Kidney (tissue), 14 donors: Measurements from ENCODE around the gene CASTOR1. TPM values are rescaled to one million over a fixed set of nuclear protein-coding genes. Genes with fewer than 3 reads are reported as not detected.

Experiments used
- DNase-seq, 5 donors: peaks; one replicate each; pipeline ENCODE4 v3.0.0-alpha.2; 2013 to 2020
- FAIRE-seq: peaks from 2 replicates; lab custom pipeline; 2012; peaks lifted over from hg19 to GRCh38; lab: Jason Lieb, UNC
- H3K27ac ChIP-seq, 2 donors: one replicate each; pipeline ENCODE4 v1.7.0; 2013; ENCODE audit warnings: low read depth in 2 of 2, low read length in 2 of 2, inconsistent platforms in 1 of 2
- H3K27me3 ChIP-seq: one replicate; pipeline ENCODE4 v1.7.1; 2013; ENCODE audit warnings: low read length, inconsistent platforms; ENCODE audit not compliant: control insufficient read depth, insufficient read depth
- H3K36me3 ChIP-seq, 3 donors: one replicate each; pipeline versions ENCODE4 v1.7.0 to v1.7.1; 2013; ENCODE audit warnings: low read length in 3 of 3, control low read depth in 1 of 3, inconsistent platforms in 1 of 3; ENCODE audit not compliant: insufficient read depth in 3 of 3, control insufficient read depth in 2 of 3
- H3K4me1 ChIP-seq, 3 donors: one replicate each; pipeline versions ENCODE4 v1.7.0 to v1.7.1; 2013; ENCODE audit warnings: low read length in 3 of 3, inconsistent platforms in 1 of 3, low read depth in 1 of 3; ENCODE audit not compliant: control insufficient read depth in 2 of 3, insufficient read depth in 2 of 3
- H3K4me3 ChIP-seq, 3 donors: one replicate each; pipeline versions ENCODE4 v1.7.0 to v1.8.1; 2013; ENCODE audit warnings: low read length in 3 of 3, control low read depth in 1 of 3, inconsistent platforms in 1 of 3
- H3K9ac ChIP-seq, 3 donors: one replicate each; pipeline versions ENCODE4 v1.7.0 to v1.7.1; 2013; ENCODE audit warnings: low read length in 3 of 3, control low read depth in 1 of 3, inconsistent platforms in 1 of 3
- H3K9me3 ChIP-seq, 3 donors: one replicate each; pipeline versions ENCODE4 v1.7.0 to v1.7.1; 2013; ENCODE audit warnings: low read length in 3 of 3, control low read depth in 1 of 3, inconsistent platforms in 1 of 3; ENCODE audit not compliant: control insufficient read depth in 2 of 3, insufficient read depth in 1 of 3
- intact Hi-C: fragments of 100-400 bp; cut with DNase I; formaldehyde crosslinking; loops from one replicate; pipeline ENCODE4 v1.11.1; 2022
- polyA plus RNA-seq: library from polyadenylated mRNA; stranded (reverse); fragments of 350-450 nt; fragmentation: Illumina TruSeq; extraction: RNeasy Lipid Tissue Mini Kit (QIAGEN cat#74804); gene quantifications from one replicate; pipeline ENCODE4 v1.2.3, GENCODE V29; 2014; ENCODE audit warnings: low read depth, low replicate concordance; ENCODE audit not compliant: insufficient read depth
- total RNA-seq: library from RNA; stranded (reverse); fragmentation: NEBNext Ultra II Directional; extraction: Animal tissue kit (Norgen Biotek cat#: 25700); gene quantifications from one replicate; pipeline ENCODE4 v1.2.1, GENCODE V29; 2021
- TF ChIP-seq, protein P1 (sequence below): IDR thresholded peaks from 3 replicates; pipeline ENCODE4 v1.5.1; 2012; ENCODE audit warnings: mild to moderate bottlenecking, moderate library complexity, borderline replicate concordance; ENCODE audit not compliant: insufficient read depth; ENCODE audit errors: extremely low read depth
- donor health status: control.
- donor health status: control.
- donor health status: control.
- donor health status: control.
- donor health status: control.
- donor health status: DM: yes; HTN: yes; CAD: no.
- donor health status: Normal renal cell carcinoma (clear cell type).

The CASTOR1 gene
- total and polyA plus RNA-seq, 2 donors from 2014 or later, result 16.5 to 71.7 TPM

DNA sequence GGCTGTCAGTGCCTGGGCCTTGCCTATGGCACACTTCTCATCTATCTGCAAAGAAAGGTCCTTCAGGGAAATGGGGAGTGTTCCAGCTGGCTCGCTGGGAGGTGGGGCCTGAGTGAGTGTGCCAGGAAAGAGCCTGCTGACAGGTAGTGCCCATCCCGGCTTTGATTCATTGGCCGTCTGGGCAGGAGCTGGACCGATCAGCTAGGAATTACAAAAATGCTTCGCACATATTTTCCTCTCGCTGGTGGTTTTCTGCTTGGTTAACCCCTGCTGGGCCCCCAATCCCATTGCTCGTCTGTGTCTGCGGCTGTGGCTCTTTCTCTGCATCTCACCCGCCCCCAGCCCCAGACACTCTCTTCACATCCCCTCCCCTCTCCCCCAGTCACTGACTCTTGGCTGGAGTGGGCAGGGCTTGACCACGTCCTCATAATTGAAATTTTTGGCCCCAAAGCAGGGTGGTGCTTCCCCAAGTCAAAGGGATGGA is 53.6 kb downstream of the CASTOR1 start:
- H3K4me1 ChIP-seq, result peaks cover 8 to 15% (median 13%) of the 10 kb centered on the region in 3 donors
- H3K9me3 ChIP-seq, result no peaks in the 10 kb centered on the region
- no peak overlapping the region for H3K4me3 ChIP-seq
- no peak for FAIRE-seq
- peak overlapping the region in 1 of 3 donors; percentile 12 for H3K9ac ChIP-seq
- no peaks in the 10 kb centered on the region for H3K27me3 ChIP-seq
- H3K36me3 ChIP-seq, result no peaks in the 10 kb centered on the region
- DNase-seq, result peak; percentile 67 to 84 (median 76)
- TF ChIP-seq, protein P1, sequence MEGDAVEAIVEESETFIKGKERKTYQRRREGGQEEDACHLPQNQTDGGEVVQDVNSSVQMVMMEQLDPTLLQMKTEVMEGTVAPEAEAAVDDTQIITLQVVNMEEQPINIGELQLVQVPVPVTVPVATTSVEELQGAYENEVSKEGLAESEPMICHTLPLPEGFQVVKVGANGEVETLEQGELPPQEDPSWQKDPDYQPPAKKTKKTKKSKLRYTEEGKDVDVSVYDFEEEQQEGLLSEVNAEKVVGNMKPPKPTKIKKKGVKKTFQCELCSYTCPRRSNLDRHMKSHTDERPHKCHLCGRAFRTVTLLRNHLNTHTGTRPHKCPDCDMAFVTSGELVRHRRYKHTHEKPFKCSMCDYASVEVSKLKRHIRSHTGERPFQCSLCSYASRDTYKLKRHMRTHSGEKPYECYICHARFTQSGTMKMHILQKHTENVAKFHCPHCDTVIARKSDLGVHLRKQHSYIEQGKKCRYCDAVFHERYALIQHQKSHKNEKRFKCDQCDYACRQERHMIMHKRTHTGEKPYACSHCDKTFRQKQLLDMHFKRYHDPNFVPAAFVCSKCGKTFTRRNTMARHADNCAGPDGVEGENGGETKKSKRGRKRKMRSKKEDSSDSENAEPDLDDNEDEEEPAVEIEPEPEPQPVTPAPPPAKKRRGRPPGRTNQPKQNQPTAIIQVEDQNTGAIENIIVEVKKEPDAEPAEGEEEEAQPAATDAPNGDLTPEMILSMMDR, result no peak
- intact Hi-C loops, result no loop called here
- H3K27ac ChIP-seq, result peak overlapping the region; percentile 47 to 76

Other genes with a start within 250 kb of the CASTOR1 start
- not detected for gene HORMAD2, start 209.0 kb downstream of the CASTOR1 start, total RNA-seq
- gene HORMAD2, start 209.0 kb downstream of the CASTOR1 start, polyA plus RNA-seq, result not detected
- gene LIF, start 42.7 kb downstream of the CASTOR1 start, total RNA-seq, result 10.7 TPM
- 0.67 TPM for gene LIF, start 42.7 kb downstream of the CASTOR1 start, polyA plus RNA-seq
- gene OSM, start 22.7 kb downstream of the CASTOR1 start, total RNA-seq, result 1.2 TPM
- 0.56 TPM for gene OSM, start 22.7 kb downstream of the CASTOR1 start, polyA plus RNA-seq
- gene TBC1D10A, start 37.4 kb upstream of the CASTOR1 start, total RNA-seq, result 34.5 TPM
- 31.0 TPM for gene TBC1D10A, start 37.4 kb upstream of the CASTOR1 start, polyA plus RNA-seq
- 179 TPM for gene SF3A1, start 67.4 kb upstream of the CASTOR1 start, total RNA-seq
- 23.7 TPM for gene SF3A1, start 67.4 kb upstream of the CASTOR1 start, polyA plus RNA-seq
- 5.1 TPM for gene CCDC157, start 67.5 kb upstream of the CASTOR1 start, total RNA-seq
- gene CCDC157, start 67.5 kb upstream of the CASTOR1 start, polyA plus RNA-seq, result 6.0 TPM
- gene RNF215, start 97.9 kb upstream of the CASTOR1 start, total RNA-seq, result 19.7 TPM
- gene RNF215, start 97.9 kb upstream of the CASTOR1 start, polyA plus RNA-seq, result 15.9 TPM
- 13.5 TPM for gene SEC14L2, start 107.5 kb upstream of the CASTOR1 start, total RNA-seq
- gene SEC14L2, start 107.5 kb upstream of the CASTOR1 start, polyA plus RNA-seq, result 17.3 TPM
- 8.1 TPM for gene MTFP1, start 136.3 kb upstream of the CASTOR1 start, total RNA-seq
- 82.6 TPM for gene MTFP1, start 136.3 kb upstream of the CASTOR1 start, polyA plus RNA-seq
- gene SEC14L3, start 182.5 kb upstream of the CASTOR1 start, total RNA-seq, result not detected
- not detected for gene SEC14L3, start 182.5 kb upstream of the CASTOR1 start, polyA plus RNA-seq
- gene SEC14L4, start 216.2 kb upstream of the CASTOR1 start, total RNA-seq, result 0.63 TPM
- gene SEC14L4, start 216.2 kb upstream of the CASTOR1 start, polyA plus RNA-seq, result 0.41 TPM